HepG2 (cell line): ENCODE results near the gene STRN4. TPM values are rescaled to one million over a fixed set of nuclear protein-coding genes. Genes with fewer than 3 reads are reported as not detected.

Source experiments
- CEBPG ChIP-seq: IDR thresholded peaks from 2 replicates; pipeline ENCODE4 v1.6.1; 2016
- DMAP1 ChIP-seq: IDR thresholded peaks from 2 replicates; pipeline ENCODE4 v1.6.1; 2016
- ELF1 ChIP-seq: sonication (generic); formaldehyde crosslinking; IDR thresholded peaks from 2 replicates; pipeline ENCODE4 v1.4.0; 2020; ENCODE audit warnings: missing genetic modification reagents
- GATA4 ChIP-seq: sonication (generic); IDR thresholded peaks from 2 replicates; pipeline ENCODE4 v1.6.1; 2016; ENCODE audit warnings: antibody characterized with exemption, low read depth, borderline replicate concordance
- RAD21 ChIP-seq: fragments of 450-650 bp; formaldehyde crosslinking; IDR thresholded peaks from 2 replicates; pipeline ENCODE4 v1.5.0; 2020; ENCODE audit warnings: mild to moderate bottlenecking
- RBM22 ChIP-seq: fragments of 200-400 bp; formaldehyde crosslinking; optimal IDR thresholded peaks from 2 replicates; pipeline ENCODE3; 2017; ENCODE audit warnings: mild to moderate bottlenecking, low read length, moderate library complexity
- ZBTB7B ChIP-seq: sonication (generic); formaldehyde crosslinking; IDR thresholded peaks from 2 replicates; pipeline ENCODE4 v1.4.0; 2020; ENCODE audit warnings: missing genetic modification reagents
- ZC3H4 ChIP-seq: sonication (generic); formaldehyde crosslinking; IDR thresholded peaks from 2 replicates; pipeline ENCODE4 v1.4.0; 2020; ENCODE audit warnings: missing genetic modification reagents, borderline replicate concordance
- ZFP90 ChIP-seq: sonication (generic); formaldehyde crosslinking; IDR thresholded peaks from 2 replicates; pipeline ENCODE4 v1.8.0; 2022; ENCODE audit warnings: missing genetic modification reagents, mild to moderate bottlenecking, inconsistent platforms, borderline replicate concordance
- ZNF432 ChIP-seq: sonication (generic); formaldehyde crosslinking; IDR thresholded peaks from 2 replicates; pipeline ENCODE4 v1.5.0; 2020; ENCODE audit warnings: missing genetic modification reagents, mild to moderate bottlenecking, borderline replicate concordance
- ZNF652 ChIP-seq: IDR thresholded peaks from 2 replicates; pipeline ENCODE4 v1.6.1; 2016; ENCODE audit warnings: low read depth, borderline replicate concordance
- ZNF780A ChIP-seq: sonication (generic); formaldehyde crosslinking; IDR thresholded peaks from 2 replicates; pipeline ENCODE4 v1.8.0; 2022; ENCODE audit warnings: mild to moderate bottlenecking, missing genetic modification reagents, moderate library complexity
- polyA plus RNA-seq, 8 experiments: library from polyadenylated mRNA; depleted of rRNA in 3 of 8; stranded (reverse) in 7 of 8; unstranded in 1 of 8; fragments of >200 nt; fragmentation: Illumina TruSeq in 4 of 8; extraction: Trizol in 4 of 8; gene quantifications; 2 replicates each; pipeline versions ENCODE4 v1.2.1 to v1.2.3, GENCODE V29; 2011 to 2016; ENCODE audit warnings: low read depth in 4 of 8, missing spikeins in 1 of 8, mixed read lengths in 1 of 8; ENCODE audit not compliant: insufficient read depth in 1 of 8
- total RNA-seq, 5 experiments: library from RNA; depleted of rRNA; stranded (reverse); fragments of >200 nt; fragmentation: Illumina TruSeq; extraction: Trizol; gene quantifications; 2 replicates each; pipeline ENCODE4 v1.2.3, GENCODE V29; 2016; ENCODE audit warnings: low read depth in 1 of 5
- TF ChIP-seq, protein P1 (sequence below): sonication (generic); formaldehyde crosslinking; IDR thresholded peaks from 2 replicates; pipeline ENCODE4 v1.5.1; 2020; ENCODE audit warnings: mild to moderate bottlenecking, missing genetic modification reagents
- TF ChIP-seq, protein P2 (sequence below): IDR thresholded peaks from 2 replicates; pipeline ENCODE4 v1.6.1; 2016; ENCODE audit warnings: mild to moderate bottlenecking
- TF ChIP-seq, protein P3 (sequence below): sonication (generic); formaldehyde crosslinking; IDR thresholded peaks from 2 replicates; pipeline ENCODE4 v1.8.0; 2022; ENCODE audit warnings: mild to moderate bottlenecking, missing genetic modification reagents; ENCODE audit not compliant: insufficient replicate concordance
- TF ChIP-seq, protein P4 (sequence below): sonication (generic); formaldehyde crosslinking; IDR thresholded peaks from 2 replicates; pipeline ENCODE4 v1.4.0; 2020; ENCODE audit warnings: missing genetic modification reagents
- TF ChIP-seq, protein P5 (sequence below): sonication (generic); formaldehyde crosslinking; IDR thresholded peaks from 2 replicates; pipeline ENCODE4 v1.5.0; 2020; ENCODE audit warnings: mild to moderate bottlenecking, missing genetic modification reagents, borderline replicate concordance

The STRN4 gene
- total and polyA plus RNA-seq, 2 of the 13 experiments (the other 11 are each of a cell fraction or from before 2014, with no cell fraction given): 43.1 to 57.3 TPM

DNA sequence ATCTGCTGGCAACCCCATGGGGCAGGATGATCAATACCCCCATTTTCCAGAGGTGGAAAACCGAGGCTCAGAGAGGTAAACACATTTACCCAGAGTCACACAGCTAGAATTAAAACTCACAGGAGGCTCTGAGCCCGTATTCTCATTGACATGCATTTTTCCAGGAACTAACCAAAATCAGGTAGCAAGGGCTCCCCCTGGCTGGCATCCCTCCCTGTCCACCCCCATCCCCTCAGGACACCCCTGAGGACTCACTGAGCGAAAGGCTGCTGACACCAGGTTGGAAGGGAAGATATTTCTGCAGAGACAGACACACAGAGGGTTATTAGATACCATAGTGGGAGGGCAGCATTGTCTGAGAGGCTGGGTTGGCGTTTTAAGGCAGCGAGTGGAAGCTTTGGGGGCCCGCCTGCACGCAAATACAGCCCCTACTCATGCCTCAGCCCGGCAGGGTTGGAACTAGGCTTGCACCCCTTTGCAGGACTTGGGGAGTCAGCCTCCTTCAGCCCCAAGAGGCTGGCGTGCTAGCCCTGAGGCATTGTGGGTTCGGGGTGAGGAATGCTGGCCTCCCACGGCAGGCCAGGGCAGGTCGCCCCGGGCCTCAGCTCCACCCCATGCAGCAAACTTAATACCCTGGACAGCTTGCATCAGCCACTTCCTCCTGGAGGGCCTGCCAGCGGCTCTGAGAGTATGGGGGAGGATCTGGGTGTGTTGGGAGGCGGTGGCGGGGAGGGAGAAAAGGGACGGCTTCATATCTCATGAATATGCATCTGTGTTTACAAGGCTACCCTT, 38.2 kb upstream of the STRN4 start (continued):
- TF ChIP-seq ZNF780A (CRISPR knock-in tag) (peak; percentile 61; the same call in 1 of the 2 replicates), CEBPG (CRISPR knock-in tag) (peak; percentile 100), ELF1 (CRISPR knock-in tag) (peak; percentile 35; the same call in 1 of the 2 replicates), GATA4 (no peak), ZBTB7B (CRISPR knock-in tag) (no peak), RAD21 (CRISPR knock-in tag) (0 out of 2 replicates have a peak, but pooled peaks have one; percentile 23), ZC3H4 (CRISPR knock-in tag) (0 out of 2 replicates have a peak, but pooled peaks have one; percentile 15), RBM22 (peak; percentile 92), ZNF652 (no peak), ZFP90 (CRISPR knock-in tag) (no peak), ZNF432 (CRISPR knock-in tag) (no peak), DMAP1 (CRISPR knock-in tag) (peak; percentile 82)
- TF ChIP-seq, protein P1, sequence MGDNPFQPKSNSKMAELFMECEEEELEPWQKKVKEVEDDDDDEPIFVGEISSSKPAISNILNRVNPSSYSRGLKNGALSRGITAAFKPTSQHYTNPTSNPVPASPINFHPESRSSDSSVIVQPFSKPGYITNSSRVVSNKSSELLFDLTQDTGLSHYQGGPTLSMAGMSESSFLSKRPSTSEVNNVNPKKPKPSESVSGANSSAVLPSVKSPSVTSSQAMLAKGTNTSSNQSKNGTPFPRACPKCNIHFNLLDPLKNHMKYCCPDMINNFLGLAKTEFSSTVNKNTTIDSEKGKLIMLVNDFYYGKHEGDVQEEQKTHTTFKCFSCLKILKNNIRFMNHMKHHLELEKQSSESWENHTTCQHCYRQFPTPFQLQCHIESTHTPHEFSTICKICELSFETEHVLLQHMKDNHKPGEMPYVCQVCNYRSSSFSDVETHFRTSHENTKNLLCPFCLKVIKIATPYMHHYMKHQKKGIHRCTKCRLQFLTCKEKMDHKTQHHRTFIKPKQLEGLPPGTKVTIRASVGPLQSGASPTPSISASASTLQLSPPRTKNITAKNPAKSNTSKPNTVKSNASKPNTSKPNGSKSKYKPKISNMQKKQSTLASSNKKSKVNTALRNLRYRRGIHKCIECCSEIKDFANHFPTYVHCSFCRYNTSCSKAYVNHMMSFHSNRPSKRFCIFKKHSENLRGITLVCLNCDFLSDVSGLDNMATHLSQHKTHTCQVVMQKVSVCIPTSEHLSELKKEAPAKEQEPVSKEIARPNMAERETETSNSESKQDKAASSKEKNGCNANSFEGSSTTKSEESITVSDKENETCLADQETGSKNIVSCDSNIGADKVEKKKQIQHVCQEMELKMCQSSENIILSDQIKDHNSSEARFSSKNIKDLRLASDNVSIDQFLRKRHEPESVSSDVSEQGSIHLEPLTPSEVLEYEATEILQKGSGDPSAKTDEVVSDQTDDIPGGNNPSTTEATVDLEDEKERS (CRISPR knock-in tag): 0 out of 2 replicates have a peak, but pooled peaks have one; percentile 49
- TF ChIP-seq, protein P2, sequence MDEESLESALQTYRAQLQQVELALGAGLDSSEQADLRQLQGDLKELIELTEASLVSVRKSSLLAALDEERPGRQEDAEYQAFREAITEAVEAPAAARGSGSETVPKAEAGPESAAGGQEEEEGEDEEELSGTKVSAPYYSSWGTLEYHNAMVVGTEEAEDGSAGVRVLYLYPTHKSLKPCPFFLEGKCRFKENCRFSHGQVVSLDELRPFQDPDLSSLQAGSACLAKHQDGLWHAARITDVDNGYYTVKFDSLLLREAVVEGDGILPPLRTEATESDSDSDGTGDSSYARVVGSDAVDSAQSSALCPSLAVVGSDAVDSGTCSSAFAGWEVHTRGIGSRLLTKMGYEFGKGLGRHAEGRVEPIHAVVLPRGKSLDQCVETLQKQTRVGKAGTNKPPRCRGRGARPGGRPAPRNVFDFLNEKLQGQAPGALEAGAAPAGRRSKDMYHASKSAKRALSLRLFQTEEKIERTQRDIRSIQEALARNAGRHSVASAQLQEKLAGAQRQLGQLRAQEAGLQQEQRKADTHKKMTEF (CRISPR knock-in tag): 0 out of 2 replicates have a peak, but pooled peaks have one; percentile 50
- TF ChIP-seq, protein P3, sequence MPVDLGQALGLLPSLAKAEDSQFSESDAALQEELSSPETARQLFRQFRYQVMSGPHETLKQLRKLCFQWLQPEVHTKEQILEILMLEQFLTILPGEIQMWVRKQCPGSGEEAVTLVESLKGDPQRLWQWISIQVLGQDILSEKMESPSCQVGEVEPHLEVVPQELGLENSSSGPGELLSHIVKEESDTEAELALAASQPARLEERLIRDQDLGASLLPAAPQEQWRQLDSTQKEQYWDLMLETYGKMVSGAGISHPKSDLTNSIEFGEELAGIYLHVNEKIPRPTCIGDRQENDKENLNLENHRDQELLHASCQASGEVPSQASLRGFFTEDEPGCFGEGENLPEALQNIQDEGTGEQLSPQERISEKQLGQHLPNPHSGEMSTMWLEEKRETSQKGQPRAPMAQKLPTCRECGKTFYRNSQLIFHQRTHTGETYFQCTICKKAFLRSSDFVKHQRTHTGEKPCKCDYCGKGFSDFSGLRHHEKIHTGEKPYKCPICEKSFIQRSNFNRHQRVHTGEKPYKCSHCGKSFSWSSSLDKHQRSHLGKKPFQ (CRISPR knock-in tag): peak; percentile 26
- TF ChIP-seq, protein P4, sequence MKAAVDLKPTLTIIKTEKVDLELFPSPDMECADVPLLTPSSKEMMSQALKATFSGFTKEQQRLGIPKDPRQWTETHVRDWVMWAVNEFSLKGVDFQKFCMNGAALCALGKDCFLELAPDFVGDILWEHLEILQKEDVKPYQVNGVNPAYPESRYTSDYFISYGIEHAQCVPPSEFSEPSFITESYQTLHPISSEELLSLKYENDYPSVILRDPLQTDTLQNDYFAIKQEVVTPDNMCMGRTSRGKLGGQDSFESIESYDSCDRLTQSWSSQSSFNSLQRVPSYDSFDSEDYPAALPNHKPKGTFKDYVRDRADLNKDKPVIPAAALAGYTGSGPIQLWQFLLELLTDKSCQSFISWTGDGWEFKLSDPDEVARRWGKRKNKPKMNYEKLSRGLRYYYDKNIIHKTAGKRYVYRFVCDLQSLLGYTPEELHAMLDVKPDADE (CRISPR knock-in tag): no peak
- TF ChIP-seq, protein P5, sequence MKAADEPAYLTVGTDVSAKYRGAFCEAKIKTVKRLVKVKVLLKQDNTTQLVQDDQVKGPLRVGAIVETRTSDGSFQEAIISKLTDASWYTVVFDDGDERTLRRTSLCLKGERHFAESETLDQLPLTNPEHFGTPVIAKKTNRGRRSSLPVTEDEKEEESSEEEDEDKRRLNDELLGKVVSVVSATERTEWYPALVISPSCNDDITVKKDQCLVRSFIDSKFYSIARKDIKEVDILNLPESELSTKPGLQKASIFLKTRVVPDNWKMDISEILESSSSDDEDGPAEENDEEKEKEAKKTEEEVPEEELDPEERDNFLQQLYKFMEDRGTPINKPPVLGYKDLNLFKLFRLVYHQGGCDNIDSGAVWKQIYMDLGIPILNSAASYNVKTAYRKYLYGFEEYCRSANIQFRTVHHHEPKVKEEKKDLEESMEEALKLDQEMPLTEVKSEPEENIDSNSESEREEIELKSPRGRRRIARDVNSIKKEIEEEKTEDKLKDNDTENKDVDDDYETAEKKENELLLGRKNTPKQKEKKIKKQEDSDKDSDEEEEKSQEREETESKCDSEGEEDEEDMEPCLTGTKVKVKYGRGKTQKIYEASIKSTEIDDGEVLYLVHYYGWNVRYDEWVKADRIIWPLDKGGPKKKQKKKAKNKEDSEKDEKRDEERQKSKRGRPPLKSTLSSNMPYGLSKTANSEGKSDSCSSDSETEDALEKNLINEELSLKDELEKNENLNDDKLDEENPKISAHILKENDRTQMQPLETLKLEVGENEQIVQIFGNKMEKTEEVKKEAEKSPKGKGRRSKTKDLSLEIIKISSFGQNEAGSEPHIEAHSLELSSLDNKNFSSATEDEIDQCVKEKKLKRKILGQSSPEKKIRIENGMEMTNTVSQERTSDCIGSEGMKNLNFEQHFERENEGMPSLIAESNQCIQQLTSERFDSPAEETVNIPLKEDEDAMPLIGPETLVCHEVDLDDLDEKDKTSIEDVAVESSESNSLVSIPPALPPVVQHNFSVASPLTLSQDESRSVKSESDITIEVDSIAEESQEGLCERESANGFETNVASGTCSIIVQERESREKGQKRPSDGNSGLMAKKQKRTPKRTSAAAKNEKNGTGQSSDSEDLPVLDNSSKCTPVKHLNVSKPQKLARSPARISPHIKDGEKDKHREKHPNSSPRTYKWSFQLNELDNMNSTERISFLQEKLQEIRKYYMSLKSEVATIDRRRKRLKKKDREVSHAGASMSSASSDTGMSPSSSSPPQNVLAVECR (CRISPR knock-in tag): peak; percentile 58; the same call in 1 of the 2 replicates
